ENCODE measurements around the gene PDIK1L.

PDIK1L gene

DNA sequence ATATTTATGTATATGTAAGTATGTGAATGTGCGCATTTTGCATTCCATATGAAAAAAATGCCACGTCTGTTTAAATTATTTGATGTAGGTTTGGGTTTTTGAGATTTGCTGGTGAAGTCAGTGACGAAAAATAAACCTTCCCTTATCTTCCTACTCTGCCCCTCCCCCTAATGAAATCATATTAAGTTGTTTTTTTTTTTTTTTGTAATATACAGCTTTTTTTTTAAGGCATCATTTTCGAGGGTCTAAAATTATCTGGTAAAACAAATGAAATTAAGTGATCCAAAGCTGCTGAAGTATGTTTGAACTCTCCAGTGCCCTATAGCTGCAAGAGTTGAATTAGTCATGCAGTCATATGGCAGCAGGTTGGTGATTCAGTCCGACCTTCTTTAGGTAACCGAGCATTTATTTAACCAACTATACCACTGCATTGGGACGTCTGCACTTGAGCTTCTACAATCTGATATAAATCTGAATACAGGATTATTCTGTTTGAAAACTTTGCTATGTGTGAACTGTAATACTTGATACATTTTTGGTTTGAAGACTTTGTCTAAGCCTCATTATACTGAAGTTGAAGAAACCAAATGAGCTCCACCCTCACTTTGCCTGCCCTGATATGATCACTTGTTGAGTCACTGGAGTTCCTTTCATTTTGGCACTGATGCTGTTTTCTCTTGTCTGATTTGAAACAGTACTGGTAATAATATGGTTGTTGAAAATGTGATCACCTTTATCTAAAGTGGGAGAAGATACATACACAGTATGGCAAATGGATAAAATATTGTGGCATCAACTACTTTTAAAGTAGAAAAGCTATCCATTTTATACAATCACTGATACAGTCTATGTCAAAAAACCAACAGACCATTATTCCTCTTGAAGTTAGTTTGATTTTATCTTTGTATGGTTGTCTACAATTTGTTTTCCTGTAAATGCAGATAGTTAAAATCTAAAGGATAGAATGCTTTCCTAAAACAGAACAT is 11.7 kb downstream of the PDIK1L start:
- no peak for DNase-seq (ENCODE audit: low read depth)

DNA sequence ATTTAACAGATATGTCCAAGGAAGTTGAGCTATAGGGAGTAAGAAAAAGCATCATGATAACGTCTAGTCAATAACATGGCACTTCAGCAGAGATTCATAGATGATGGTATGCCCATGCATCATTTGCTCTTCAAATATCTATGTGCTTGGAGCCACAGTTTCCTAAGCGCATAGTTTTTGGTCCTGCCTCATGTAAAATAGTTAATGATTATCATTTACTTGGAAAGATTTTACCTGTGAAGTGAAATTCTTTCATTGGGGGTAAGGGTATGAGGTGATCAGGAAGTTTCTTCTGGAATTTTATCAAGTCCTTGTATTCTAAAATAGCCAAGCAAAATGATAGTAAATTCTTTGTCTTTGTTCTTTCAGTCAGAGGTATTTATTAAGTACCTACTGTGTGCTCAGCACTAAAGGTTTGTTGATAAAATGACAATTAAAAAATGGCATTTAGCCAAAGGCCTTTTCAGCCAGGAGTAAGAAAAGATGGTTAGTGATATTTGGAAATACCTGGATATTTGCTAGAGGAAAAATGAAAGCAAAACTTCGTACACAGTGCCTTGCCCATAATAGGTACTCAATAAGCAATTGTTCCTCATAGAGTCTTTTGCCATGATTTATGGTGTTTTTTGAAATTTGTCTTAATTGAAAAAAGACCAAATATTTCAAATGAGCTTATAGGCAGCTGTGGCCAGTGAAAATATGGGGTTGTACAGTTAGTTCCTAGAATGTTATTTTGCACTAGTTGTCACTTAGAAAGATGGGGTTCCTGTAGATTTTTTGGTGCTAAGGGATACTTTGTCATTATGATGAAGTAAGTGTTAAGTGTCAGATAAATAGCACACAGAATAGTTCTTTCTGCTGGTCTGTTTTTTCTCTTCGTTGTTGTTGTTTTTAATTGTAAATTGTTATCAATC is 13.1 kb downstream of the PDIK1L start:
- no peak for DNase-seq (ENCODE audit: low read depth)

DNA sequence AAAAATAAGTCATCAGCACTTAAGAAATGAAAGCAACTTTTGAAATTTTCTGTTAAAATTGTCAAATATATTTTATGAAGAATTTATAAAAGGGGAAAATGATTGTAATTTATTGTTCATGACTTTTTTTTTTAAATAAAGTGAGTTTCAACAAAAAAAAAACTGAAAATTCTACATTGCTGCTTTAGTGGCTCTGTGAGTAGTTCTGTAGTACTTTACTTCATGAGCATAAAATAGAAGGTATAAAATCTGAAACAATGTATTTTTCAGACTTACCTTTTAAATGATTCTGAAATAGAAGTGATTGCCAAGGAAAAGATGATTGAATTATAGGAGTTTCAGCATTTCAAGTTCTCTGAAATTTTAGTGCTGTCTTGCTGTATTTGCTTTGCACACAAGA is 13.8 kb downstream of the PDIK1L start:
- DNase-seq (ENCODE audit: low read depth), result no peak

DNA sequence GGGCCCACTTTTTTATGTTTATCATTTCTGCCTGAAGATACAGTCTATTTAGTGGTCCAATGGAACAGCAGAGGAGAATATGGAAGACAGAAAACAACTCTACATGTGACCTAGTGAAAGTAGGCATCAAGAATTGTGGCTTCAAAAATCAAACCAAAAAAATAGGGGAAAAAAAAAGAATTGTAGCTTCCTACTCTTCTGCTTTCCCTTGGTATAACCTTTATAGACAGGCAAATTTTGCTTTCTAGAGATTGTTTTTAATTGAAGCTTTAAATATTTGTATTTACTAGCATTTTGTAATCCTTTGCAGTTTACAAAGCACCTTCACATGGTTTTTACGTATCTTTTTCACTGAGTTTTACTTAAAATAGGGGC is 14.3 kb downstream of the PDIK1L start:
- no peak for DNase-seq (ENCODE audit: low read depth)

DNA sequence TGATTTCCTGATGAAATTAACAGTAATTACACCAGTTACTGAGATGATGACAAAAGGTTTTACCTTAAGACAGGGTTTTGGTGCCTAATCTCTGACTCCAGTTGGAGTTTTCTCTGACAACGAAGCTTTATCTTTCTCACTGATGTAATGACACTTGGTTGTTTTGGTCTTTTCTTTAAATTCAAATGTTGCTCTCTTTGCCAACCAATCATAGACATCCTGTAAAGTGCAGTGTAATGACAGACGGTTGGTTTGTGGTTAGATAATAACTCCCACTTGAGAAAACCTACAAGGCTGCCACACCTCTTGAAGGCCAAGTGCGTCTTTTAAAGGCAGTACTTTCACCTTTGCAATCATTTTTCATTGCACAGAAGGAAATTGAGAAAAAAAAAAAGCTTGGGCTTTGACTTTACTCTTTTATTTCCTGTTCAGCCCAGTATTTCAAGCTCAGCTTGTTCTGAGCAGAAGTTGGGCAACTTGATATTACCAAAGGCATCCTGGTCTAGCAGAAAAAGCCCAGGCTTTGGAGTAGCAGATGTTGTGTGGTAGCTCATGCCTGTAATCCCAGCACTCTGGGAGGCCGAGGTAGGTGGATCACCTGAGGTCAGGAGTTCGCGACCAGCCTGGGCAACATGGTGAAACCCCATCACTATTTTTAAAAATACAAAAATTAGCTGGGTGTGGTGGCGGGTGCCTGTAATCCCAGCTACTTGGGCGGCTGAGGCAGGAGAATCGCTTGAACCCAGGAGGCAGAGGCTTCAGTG is 14.9 kb downstream of the PDIK1L start:
- peak; percentile 15 for DNase-seq (ENCODE audit: low read depth)

DNA sequence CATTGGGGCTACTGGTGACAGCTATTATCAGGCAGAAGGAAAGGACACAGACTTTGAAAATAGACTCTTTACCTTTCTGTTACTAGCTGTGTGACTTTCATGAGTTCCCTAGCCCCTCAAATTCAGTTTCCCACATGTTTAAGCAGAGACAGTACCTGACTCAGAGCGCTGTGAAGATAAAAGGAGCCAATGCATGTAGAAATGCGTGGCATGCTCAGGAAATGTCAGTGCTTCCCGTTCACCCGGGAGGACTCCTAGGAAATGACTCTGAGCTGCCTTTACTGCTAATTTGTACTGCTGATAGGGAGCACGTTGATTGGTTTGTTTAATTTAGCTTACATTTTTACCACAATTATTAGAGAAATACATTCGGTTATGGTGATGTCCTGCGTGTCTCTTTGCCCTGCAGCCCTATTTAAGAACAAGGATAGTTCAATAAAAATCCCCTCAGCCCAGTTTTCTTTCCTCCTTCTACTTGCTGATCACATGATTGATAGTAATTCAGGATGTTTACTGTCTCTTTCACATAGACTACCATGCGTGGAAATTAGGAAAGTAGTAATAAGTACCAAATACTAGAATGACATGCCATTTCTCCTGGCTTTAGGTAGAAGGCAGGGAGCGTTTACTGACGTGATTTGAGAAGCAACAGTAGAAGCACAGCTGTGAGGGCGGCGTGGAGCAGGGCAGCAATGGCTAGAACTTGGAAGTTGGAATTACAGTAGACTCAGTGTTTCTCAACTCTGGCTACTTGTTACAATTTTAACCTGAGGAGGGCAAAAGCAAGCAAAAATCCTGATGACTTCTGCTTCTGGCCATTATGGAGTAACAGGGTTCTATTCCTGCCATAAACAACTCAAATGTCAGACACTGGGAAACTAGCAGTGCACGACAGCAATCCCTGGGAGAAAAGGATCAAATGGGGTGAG is 15.9 kb downstream of the PDIK1L start:
- no peak for DNase-seq (ENCODE audit: low read depth)

DNA sequence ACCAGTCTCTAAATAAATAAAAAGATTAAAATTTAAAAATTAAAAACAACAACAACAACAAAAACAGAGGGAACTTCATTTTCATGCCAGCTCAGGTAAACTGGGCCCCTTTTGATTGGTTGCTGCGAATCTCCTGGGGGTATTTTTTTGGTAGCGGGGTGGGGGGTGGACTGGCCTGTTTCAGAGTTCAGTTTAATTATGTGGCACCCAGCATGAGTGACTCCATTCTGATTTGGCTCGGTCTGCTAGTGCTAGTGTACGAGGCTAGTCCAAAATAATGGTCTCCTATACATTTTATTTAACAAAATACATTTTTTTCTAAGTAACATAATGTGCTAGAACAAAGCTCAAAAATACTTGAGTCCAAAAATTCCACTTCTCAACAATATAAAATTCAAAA is 18.2 kb downstream of the PDIK1L start:
- DNase-seq (ENCODE audit: low read depth), result no peak

DNA sequence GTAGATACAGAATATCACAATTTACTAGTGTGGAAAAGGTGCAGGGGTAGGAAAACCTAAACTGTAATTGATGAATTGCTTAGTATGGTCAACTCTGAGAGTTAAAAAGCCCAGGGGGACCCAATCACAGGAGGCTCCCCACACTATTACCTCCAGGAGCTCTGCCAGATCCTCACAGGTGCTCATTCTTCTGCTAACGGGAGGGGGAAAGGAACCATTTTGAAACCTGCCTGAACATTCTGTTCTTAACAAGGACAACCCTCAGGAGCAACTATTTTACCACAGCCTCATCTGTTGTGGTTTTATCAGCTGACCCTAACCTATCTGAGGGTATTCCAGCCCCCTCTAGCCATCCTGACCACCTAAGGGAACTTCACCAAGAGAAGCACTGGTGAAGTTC is 19.1 kb downstream of the PDIK1L start:
- no peak for DNase-seq (ENCODE audit: low read depth)

DNA sequence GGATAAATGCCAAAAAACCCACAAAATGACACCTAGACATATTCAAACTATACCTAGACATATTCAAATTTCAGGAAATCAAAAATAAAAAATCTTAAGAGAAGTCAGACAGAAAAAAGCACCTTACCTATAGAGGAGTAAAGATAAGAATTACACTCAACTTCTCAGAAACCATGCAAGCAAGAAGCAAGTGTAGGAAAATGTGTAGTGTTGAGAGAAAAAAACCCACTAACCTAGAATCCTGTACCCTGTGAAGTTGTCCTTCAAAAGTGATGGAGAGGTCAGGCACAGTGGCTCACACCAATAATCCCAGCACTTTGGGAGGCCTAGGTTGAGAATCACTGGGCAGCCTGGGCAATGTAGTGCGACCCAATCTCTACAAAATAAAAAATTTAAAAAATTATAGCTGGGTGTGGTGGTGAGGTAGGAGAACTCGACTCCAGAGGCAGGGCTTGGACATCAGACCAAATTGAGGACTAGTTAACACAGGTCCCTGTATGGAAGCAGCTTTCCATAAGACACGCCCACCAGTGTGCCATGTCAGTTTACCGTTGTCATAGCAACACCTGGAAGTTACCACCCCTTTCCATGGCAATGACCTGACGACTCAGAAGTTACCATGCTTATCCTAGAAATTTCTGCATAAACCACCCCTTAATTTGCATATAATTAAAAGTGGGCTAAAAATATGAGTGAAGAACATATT is 20.7 kb downstream of the PDIK1L start:
- no peak for DNase-seq (ENCODE audit: low read depth)

DNA sequence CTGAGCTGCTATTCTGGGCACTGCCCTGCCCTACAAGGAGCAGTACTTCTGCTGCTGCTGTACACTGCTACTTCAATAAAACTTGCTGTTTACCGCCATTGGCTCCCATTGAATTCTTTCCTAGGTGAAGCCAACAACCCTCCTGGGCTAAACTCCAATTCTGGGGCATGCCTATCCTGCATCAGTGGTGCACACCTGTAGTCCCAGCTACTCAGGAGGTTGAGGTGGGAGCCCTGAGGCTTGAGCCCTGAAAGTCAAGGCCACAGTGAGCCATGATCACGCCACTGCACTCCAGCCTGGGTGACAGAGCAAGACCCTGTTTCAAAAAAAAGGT is 21.2 kb downstream of the PDIK1L start:
- DNase-seq (ENCODE audit: low read depth), result no peak

DNA sequence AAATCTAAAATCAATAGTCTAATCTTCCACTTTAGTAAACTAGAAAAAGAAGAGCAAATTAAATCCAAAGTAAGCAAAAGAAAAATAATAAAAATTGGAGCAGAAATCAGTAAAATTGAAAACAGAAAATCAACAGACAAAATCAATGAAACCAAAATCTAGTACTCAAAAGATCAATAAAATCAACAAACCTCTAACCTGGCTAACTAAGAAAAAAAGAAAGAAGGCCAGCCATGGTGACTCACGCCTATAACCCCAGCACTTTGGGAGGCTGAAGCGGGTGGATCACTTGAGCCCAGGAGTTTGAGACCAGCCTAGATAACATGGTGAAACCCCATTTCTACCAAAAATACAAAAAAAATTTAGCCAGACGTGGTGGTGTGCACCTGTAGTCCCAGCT is 22.8 kb downstream of the PDIK1L start:
- DNase-seq (ENCODE audit: low read depth), result no peak

DNA sequence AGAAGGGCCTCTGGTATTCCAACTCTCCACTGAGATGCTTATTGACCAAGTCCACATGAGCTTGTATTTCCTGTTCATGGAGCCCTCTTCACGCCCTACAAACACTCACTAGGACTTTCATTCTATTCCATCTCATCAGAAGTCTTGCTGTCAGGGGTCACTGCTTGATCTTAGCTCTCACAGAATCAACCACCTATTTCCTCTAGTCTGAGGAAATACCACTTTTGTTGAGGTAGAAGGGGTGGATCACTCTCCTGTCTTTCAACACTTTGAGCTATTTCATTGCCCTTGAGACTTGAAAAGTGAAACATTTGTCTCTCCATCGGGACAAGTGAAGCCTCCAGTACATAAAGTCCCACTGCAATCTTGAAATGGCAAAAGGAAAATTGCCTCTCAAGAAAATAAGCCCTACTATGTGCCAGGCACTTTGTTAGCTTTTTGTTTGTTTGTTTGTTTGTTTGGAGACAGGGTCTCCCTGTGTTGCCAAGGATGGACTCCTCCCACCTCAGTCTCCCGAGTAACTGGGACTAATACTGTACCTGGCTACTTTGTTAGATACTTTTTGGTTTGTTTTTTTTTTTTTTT is 27.4 kb downstream of the PDIK1L start:
- DNase-seq (ENCODE audit: low read depth), result no peak

DNA sequence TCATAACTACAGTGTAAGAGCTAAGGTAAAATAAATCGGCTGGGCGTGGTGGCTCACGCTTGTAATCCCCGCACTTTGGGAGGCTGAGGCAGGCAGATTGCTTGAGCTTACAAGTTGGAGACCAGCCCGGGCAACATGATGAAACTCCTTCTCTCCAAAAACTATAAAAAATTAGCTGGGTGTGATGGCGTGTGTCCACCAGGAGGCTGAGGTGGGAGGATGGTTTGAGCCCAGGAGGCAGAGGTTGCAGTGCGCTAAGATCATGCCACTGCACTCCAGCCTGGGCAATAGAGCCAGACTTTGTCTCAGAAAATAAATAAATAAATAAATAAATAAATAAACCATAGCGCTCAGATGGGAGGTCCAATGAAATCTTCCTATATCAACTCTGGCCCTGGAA is 30.5 kb downstream of the PDIK1L start:
- DNase-seq (ENCODE audit: low read depth), result no peak

DNA sequence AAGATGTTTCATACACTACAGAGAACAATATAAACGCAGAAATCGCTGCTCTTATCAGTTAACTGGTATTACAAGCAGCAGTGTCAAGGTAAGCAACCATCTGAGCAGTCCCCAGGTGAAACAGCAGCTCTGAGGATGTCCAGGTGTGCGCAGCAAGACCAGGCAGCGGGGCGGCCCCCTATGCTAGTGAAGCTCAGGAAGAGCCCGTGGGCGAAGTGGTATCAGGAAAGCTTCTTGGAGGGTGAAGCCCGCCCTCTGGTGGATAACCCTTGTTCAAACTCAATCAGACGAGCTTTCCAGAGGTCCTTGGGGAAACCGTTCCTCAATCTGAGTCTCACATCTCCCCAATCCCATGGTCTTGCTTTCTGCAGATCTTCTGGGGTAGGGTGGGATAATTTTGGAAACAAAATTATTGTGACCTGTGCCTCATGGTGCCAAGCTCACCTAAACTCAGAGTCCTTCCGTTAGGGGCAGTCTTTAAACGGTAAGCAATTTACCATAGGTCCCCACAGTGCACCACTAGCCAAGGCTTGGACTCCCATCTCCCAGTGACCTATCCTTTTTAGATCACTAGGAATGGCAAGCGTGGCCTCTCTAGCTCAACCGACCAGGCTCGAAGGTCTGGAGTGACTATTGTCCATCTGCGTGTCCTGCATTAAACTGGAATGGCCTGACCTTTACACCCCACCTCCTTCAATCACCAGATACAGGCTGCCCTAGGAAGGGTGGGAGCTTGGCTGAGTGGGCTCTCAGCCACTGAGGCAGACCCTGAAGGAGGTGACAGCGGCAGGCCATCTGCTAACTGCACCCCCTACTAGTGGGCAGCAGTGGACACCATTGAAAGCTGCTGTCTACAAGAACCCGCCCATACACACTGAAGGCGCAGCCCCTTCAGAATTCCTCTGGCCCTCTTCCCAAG is 33.7 kb downstream of the PDIK1L start:
- DNase-seq (ENCODE audit: low read depth), result peak; percentile 72

DNA sequence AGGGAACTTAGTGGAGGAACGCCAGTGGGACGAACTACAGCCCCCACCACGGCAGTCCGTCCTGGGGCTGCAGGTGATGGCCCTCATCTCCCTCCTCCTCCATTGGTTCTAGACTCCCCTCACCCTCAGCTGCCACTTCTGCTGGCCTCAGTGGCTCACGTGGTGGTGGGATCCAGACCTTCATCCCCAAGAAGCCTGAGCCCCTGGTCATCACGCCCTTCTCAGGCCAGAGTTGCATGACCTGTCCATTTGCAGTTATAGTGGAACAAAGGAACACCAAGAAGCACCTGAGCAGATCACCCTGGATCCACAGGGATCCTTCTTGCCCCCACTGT is 34.3 kb downstream of the PDIK1L start:
- DNase-seq (ENCODE audit: low read depth), result no peak

DNA sequence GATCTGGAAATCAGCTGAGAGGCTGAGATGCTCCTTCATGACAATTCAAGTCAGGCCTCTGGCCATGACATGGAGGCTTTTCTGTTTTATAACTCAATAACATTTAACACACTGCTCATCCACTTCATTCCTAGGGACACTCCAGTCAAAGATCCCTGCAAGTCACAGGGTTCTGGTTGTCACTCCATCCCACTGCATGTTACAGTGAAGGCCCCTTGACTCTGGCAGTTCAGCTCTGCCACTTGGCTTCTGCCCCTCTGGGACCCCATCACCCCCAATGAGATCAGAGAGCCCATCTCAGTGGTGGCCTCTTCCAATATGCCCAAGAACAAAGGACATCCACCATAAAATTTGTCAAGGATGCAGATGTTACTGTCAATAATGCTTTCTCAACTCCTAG is 37.3 kb downstream of the PDIK1L start:
- no peak for DNase-seq (ENCODE audit: low read depth)

DNA sequence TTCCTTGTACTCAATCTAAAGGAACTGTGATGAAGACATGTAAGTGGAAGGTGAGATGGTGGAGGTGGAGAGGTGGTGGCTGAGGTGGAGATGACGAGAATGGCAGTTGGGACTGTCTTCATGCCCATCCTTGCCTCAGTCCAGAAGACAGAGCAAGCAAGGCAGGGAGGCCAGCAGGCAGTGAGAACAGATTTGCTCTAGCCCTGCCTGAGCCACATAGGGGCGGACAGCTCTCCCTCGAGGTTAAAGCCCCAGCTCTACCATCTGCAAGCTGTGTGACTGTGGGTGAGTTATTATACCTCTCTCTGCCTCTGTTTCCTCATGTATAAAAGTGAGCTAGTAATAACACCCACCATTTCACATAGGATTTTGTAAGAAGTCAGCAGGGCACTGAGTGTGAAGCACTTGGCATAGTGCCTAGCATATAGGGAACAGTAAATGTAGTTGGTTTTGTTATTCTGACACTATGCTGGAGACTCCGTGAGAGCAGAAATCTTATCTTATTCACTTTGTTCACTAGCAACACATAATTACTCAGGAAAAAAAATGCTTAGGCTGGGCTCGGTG is 42.4 kb downstream of the PDIK1L start:
- DNase-seq (ENCODE audit: low read depth), result no peak

DNA sequence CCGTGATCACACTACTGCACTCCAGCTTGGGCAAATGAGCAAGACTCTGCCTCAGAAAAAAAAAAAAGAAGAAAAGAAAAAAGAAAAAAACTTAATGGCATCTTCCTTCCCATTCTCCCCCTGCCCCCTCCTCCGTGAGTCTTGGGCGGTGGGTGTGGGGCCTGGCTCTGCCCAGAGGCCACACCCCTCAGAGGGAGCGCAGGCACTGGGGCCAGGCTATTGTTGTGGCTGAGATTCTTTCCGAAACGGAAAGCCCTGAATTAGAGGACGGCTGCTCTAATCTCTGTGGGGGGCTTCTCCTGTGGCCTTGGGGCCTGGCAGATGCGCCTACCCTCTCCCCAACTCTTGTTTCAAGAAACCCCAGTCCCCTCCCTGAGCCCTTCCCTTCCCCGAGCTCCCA is 43.1 kb downstream of the PDIK1L start:
- no peak for DNase-seq (ENCODE audit: low read depth)

Data from activated T-helper 9 cell treated with anti-CD3 and anti-CD28 coated beads, Interleukin-2, amount 50 U/mL, for 16 hours (primary cell).